Peyer's patch (tissue), 4 donors: Measurements from ENCODE around the gene ERG28. TPM values are rescaled to one million over a fixed set of nuclear protein-coding genes. Genes with fewer than 3 reads are reported as not detected.

Experiments used
- DNase-seq, 3 donors: peaks; one replicate each; pipeline ENCODE4 v3.0.0-alpha.2; 2017 to 2019
- H3K27ac ChIP-seq, 4 donors: fragments of 200-600 bp; sonication (generic); one replicate each; pipeline ENCODE4 v1.5.1; 2016 to 2019
- H3K27me3 ChIP-seq, 2 donors: fragments of 200-600 bp; sonication (generic); one replicate each; pipeline ENCODE4 v1.5.1; 2019
- H3K36me3 ChIP-seq, 3 donors: fragments of 200-600 bp; sonication (generic); one replicate each; pipeline ENCODE4 v1.5.1; 2016 to 2019
- H3K4me1 ChIP-seq, 4 donors: fragments of 200-600 bp; sonication (generic); one replicate each; pipeline ENCODE4 v1.5.1; 2016 to 2019
- H3K4me3 ChIP-seq, 4 donors: fragments of 200-600 bp; sonication (generic); 1 replicate in 3 of 4; 2 replicates in 1 of 4; pipeline ENCODE4 v1.5.1; 2016 to 2019; ENCODE audit warnings: mild to moderate bottlenecking in 1 of 4
- H3K9me3 ChIP-seq, 4 donors: fragments of 200-600 bp; sonication (generic); one replicate each; pipeline ENCODE4 v1.5.1; 2016 to 2019; ENCODE audit warnings: mild to moderate bottlenecking in 1 of 4
- CTCF ChIP-seq, 6 experiments: fragments of 450-650 bp in 4 of 6; fragments of 200-600 bp in 2 of 6; sonication (generic) in 1 of 6; IDR thresholded peaks; one replicate each; pipeline ENCODE4 v1.5.1; 2017 to 2019; ENCODE audit warnings: antibody characterized with exemption in 6 of 6, mild to moderate bottlenecking in 3 of 6, moderate library complexity in 1 of 6
- POLR2A ChIP-seq, 2 donors: fragments of 450-650 bp; IDR thresholded peaks; one replicate each; pipeline ENCODE4 v1.5.1; 2017; ENCODE audit warnings: antibody characterized with exemption in 2 of 2, mild to moderate bottlenecking in 2 of 2, moderate library complexity in 2 of 2
- total RNA-seq, 4 donors: library from RNA; depleted of rRNA; stranded (reverse); fragments of >200 nt; gene quantifications; one replicate each; pipeline ENCODE4 v1.1.0, GENCODE V29; 2016

ERG28 gene
- total RNA-seq, 4 donors from 2014 or later: 8.6 to 14.9 (median 14.7) TPM; not detected in 1

GRCh38 chr14:75645056-75645455, 15.6 kb downstream of the ERG28 start:
- no peak for TF ChIP-seq CTCF (IDR thresholded peaks at IDR 0.05)
- TF ChIP-seq POLR2A (IDR thresholded peaks at IDR 0.05): no peak
- H3K27me3 ChIP-seq: no peaks in the 10 kb centered on the region
- H3K27ac ChIP-seq: no peak overlapping the region

GRCh38 chr14:75643985-75644384, 16.7 kb downstream of the ERG28 start:
- peaks cover 0 to 40% (median 0%) of the 10 kb centered on the region in 3 donors for H3K36me3 ChIP-seq
- H3K4me1 ChIP-seq: no peaks in the 10 kb centered on the region
- TF ChIP-seq CTCF (IDR thresholded peaks at IDR 0.05) (no peak), POLR2A (IDR thresholded peaks at IDR 0.05) (no peak)
- no peak for DNase-seq
- no peaks in the 10 kb centered on the region for H3K9me3 ChIP-seq
- H3K27ac ChIP-seq: no peak overlapping the region
- no peaks in the 10 kb centered on the region for H3K27me3 ChIP-seq
- no peak overlapping the region for H3K4me3 ChIP-seq

More at GRCh38 chr14:75645056-75645455, 15.6 kb downstream of the ERG28 start:
- H3K36me3 ChIP-seq: peaks cover 0 to 50% (median 0%) of the 10 kb centered on the region in 3 donors
- H3K4me1 ChIP-seq: no peaks in the 10 kb centered on the region
- H3K4me3 ChIP-seq: no peak overlapping the region
- H3K9me3 ChIP-seq: no peaks in the 10 kb centered on the region
- DNase-seq: no peak

GRCh38 chr14:75640876-75641275, 19.8 kb downstream of the ERG28 start:
- H3K4me1 ChIP-seq: no peaks in the 10 kb centered on the region
- TF ChIP-seq POLR2A (IDR thresholded peaks at IDR 0.05): no peak
- no peak for TF ChIP-seq CTCF (IDR thresholded peaks at IDR 0.05)
- DNase-seq: no peak
- no peak overlapping the region for H3K27ac ChIP-seq
- peaks cover 0 to 25% (median 0%) of the 10 kb centered on the region in 3 donors for H3K36me3 ChIP-seq
- no peaks in the 10 kb centered on the region for H3K27me3 ChIP-seq
- no peak overlapping the region for H3K4me3 ChIP-seq
- no peaks in the 10 kb centered on the region for H3K9me3 ChIP-seq

- no peak for TF ChIP-seq CTCF (IDR thresholded peaks at IDR 0.05)
- no peak for TF ChIP-seq POLR2A (IDR thresholded peaks at IDR 0.05)
- DNase-seq: no peak
- Histone ChIP-seq H3K4me3 (no peak overlapping the region), H3K27ac (no peak overlapping the region), H3K36me3 (peaks cover 0 to 22% (median 0%) of the 10 kb centered on the region in 3 donors), H3K27me3 (no peaks in the 10 kb centered on the region), H3K9me3 (no peaks in the 10 kb centered on the region), H3K4me1 (no peaks in the 10 kb centered on the region)
Measured at GRCh38 chr14:75636100-75636692, 24.5 kb downstream of the ERG28 start.

GRCh38 chr14:75634848-75635247, 25.8 kb downstream of the ERG28 start:
- H3K4me1 ChIP-seq: no peaks in the 10 kb centered on the region
- H3K9me3 ChIP-seq: no peaks in the 10 kb centered on the region
- H3K27ac ChIP-seq: no peak overlapping the region
- DNase-seq: no peak
- no peak overlapping the region for H3K4me3 ChIP-seq
- H3K27me3 ChIP-seq: no peaks in the 10 kb centered on the region
- H3K36me3 ChIP-seq: peaks cover 0 to 25% (median 0%) of the 10 kb centered on the region in 3 donors
- no peak for TF ChIP-seq CTCF (IDR thresholded peaks at IDR 0.05)
- TF ChIP-seq POLR2A (IDR thresholded peaks at IDR 0.05): no peak
